HCT116 (cell line): ENCODE data around the gene MAN2A2.

Experiments used
- POLR2A ChIP-seq: IDR thresholded peaks from 2 replicates; pipeline ENCODE4 v1.7.0; 2011; ENCODE audit warnings: borderline replicate concordance; ENCODE audit not compliant: insufficient read depth, insufficient read length; ENCODE audit errors: extremely low read depth
- POLR2AphosphoS5 ChIP-seq: IDR thresholded peaks from 2 replicates; pipeline ENCODE4 v1.6.1; 2011; ENCODE audit warnings: mild to moderate bottlenecking, low read depth, low read length, moderate library complexity
- YY1 ChIP-seq: IDR thresholded peaks from 2 replicates; pipeline ENCODE4 v1.6.1; 2011; ENCODE audit warnings: low read length, low read depth, moderate library complexity, mild to moderate bottlenecking; ENCODE audit not compliant: insufficient replicate concordance; ENCODE audit errors: extremely low read depth
- TF ChIP-seq, protein P1 (sequence below), 3 experiments: fragments of 200-600 bp in 1 of 3; sonication (generic) in 1 of 3; IDR thresholded peaks in 2 of 3; conservative IDR thresholded peaks in 1 of 3; 2 replicates each; pipeline ENCODE4 v1.5.1; 2012 to 2017; ENCODE audit warnings: low read depth in 2 of 3, low read length in 2 of 3, antibody characterized with exemption in 1 of 3, borderline replicate concordance in 1 of 3, control low read depth in 1 of 3, mild to moderate bottlenecking in 1 of 3, mixed read lengths in 1 of 3, mixed run types in 1 of 3, moderate library complexity in 1 of 3; ENCODE audit not compliant: insufficient read depth in 1 of 3

- no peak for TF ChIP-seq POLR2A
- TF ChIP-seq, protein P1, sequence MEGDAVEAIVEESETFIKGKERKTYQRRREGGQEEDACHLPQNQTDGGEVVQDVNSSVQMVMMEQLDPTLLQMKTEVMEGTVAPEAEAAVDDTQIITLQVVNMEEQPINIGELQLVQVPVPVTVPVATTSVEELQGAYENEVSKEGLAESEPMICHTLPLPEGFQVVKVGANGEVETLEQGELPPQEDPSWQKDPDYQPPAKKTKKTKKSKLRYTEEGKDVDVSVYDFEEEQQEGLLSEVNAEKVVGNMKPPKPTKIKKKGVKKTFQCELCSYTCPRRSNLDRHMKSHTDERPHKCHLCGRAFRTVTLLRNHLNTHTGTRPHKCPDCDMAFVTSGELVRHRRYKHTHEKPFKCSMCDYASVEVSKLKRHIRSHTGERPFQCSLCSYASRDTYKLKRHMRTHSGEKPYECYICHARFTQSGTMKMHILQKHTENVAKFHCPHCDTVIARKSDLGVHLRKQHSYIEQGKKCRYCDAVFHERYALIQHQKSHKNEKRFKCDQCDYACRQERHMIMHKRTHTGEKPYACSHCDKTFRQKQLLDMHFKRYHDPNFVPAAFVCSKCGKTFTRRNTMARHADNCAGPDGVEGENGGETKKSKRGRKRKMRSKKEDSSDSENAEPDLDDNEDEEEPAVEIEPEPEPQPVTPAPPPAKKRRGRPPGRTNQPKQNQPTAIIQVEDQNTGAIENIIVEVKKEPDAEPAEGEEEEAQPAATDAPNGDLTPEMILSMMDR (IDR thresholded peaks at IDR 0.05 in 2 of 3, conservative IDR thresholded peaks at IDR 0.05 in 1 of 3; ENCODE audit: borderline replicate concordance in 1 of 3, insufficient read depth in 1 of 3, low read depth in 2 of 3, low read length in 2 of 3): no peak
- no peak for TF ChIP-seq YY1
- no peak for TF ChIP-seq POLR2AphosphoS5
Observed at GRCh38 chr15:90911906-90912769, 9.0 kb downstream of the MAN2A2 start.
